Measurements from ENCODE around the gene STAMBP. TPM values are rescaled to one million over a fixed set of nuclear protein-coding genes. Genes with fewer than 3 reads are reported as not detected.

Gene STAMBP
- total RNA-seq, 4 donors from 2014 or later, result 22.7 to 1,127 (median 37.3) TPM

GRCh38 chr2:73850009-73850408 is 21.2 kb downstream of the STAMBP start:
- in situ Hi-C loops (cut with MboI; ENCODE audit: low pct_ligation_motif_present in 1 of 4, low pct_unique_long_range_greater_than_20kb in 1 of 4, low sequenced_read_pairs in 3 of 4), result no loop called here
- Histone ChIP-seq H3K27me3 (no peaks in the 10 kb centered on the region), H3K4me1 (peaks cover 0 to 15% (median 6%) of the 10 kb centered on the region in 4 donors), H3K4me3 (no peak overlapping the region), H3K36me3 (peaks cover 0 to 71% (median 21%) of the 10 kb centered on the region in 4 donors), H3K9me3 (no peaks in the 10 kb centered on the region), H3K27ac (peak overlapping the region in 3 of 4 donors; percentile 38 to 61 (median 56))
- TF ChIP-seq CTCF (IDR thresholded peaks at IDR 0.05) (no peak), EP300 (IDR thresholded peaks at IDR 0.05; ENCODE audit: low read depth) (no peak), POLR2AphosphoS5 (IDR thresholded peaks at IDR 0.05) (no peak), POLR2A (IDR thresholded peaks at IDR 0.05) (no peak)
- intact Hi-C loops (cut with DNase I; ENCODE audit: low total_unique reads), result no loop called here
- WGBS, 2 donors (ENCODE audit: low coverage in 1 of 2), result 76% methylated on average over 2 of the region's 2 CpGs; no CpG with 5 or more reads in 1 of the 2 donors
- DNase-seq, result no peak

GRCh38 chr2:73851274-73851673 is 22.5 kb downstream of the STAMBP start:
- H3K4me1 ChIP-seq, result peaks cover 0 to 15% (median 6%) of the 10 kb centered on the region in 4 donors
- peak overlapping the region; percentile 37 to 61 (median 47) for H3K27ac ChIP-seq
- WGBS, 2 donors (ENCODE audit: low coverage in 1 of 2), result 21 to 52% methylated on average over 3 of the region's 3 CpGs
- H3K36me3 ChIP-seq, result peaks cover 0 to 67% (median 22%) of the 10 kb centered on the region in 4 donors
- H3K4me3 ChIP-seq, result no peak overlapping the region
- intact Hi-C loops (cut with DNase I; ENCODE audit: low total_unique reads) (no loop called here), in situ Hi-C loops (cut with MboI; ENCODE audit: low pct_ligation_motif_present in 1 of 4, low pct_unique_long_range_greater_than_20kb in 1 of 4, low sequenced_read_pairs in 3 of 4) (no loop called here)
- TF ChIP-seq CTCF (IDR thresholded peaks at IDR 0.05) (peak in 3 of 5 experiments; percentile 25 to 71 (median 37)), EP300 (IDR thresholded peaks at IDR 0.05; ENCODE audit: low read depth) (no peak), POLR2A (IDR thresholded peaks at IDR 0.05) (no peak), POLR2AphosphoS5 (IDR thresholded peaks at IDR 0.05) (no peak)
- peak; percentile 53 for DNase-seq
- H3K27me3 ChIP-seq, result no peaks in the 10 kb centered on the region
- H3K9me3 ChIP-seq, result no peaks in the 10 kb centered on the region

GRCh38 chr2:73852020-73852419 is 23.3 kb downstream of the STAMBP start:
- peak overlapping the region in 2 of 4 donors; percentile 56 to 61 for H3K27ac ChIP-seq
- no peaks in the 10 kb centered on the region for H3K27me3 ChIP-seq
- H3K36me3 ChIP-seq, result peaks cover 0 to 65% (median 19%) of the 10 kb centered on the region in 4 donors
- no peak for DNase-seq
- H3K9me3 ChIP-seq, result no peaks in the 10 kb centered on the region
- H3K4me3 ChIP-seq, result no peak overlapping the region
- TF ChIP-seq POLR2A (IDR thresholded peaks at IDR 0.05) (no peak), POLR2AphosphoS5 (IDR thresholded peaks at IDR 0.05) (no peak), EP300 (IDR thresholded peaks at IDR 0.05; ENCODE audit: low read depth) (no peak), CTCF (IDR thresholded peaks at IDR 0.05) (no peak)
- intact Hi-C loops (cut with DNase I; ENCODE audit: low total_unique reads) (no loop called here), in situ Hi-C loops (cut with MboI; ENCODE audit: low pct_ligation_motif_present in 1 of 4, low pct_unique_long_range_greater_than_20kb in 1 of 4, low sequenced_read_pairs in 3 of 4) (no loop called here)
- H3K4me1 ChIP-seq, result peaks cover 0 to 15% (median 6%) of the 10 kb centered on the region in 4 donors

- intact Hi-C loops (cut with DNase I; ENCODE audit: low total_unique reads), result no loop called here
- DNase-seq, result no peak
- H3K4me3 ChIP-seq, result no peak overlapping the region
- in situ Hi-C loops (cut with MboI; ENCODE audit: low pct_ligation_motif_present in 1 of 4, low pct_unique_long_range_greater_than_20kb in 1 of 4, low sequenced_read_pairs in 3 of 4), result no loop called here
- no peaks in the 10 kb centered on the region for H3K27me3 ChIP-seq
- no peak overlapping the region for H3K27ac ChIP-seq
- H3K9me3 ChIP-seq, result no peaks in the 10 kb centered on the region
- peaks cover 0 to 44% (median 14%) of the 10 kb centered on the region in 4 donors for H3K36me3 ChIP-seq
- TF ChIP-seq EP300 (IDR thresholded peaks at IDR 0.05; ENCODE audit: low read depth) (no peak), POLR2A (IDR thresholded peaks at IDR 0.05) (no peak), CTCF (IDR thresholded peaks at IDR 0.05) (no peak), POLR2AphosphoS5 (IDR thresholded peaks at IDR 0.05) (no peak)
- H3K4me1 ChIP-seq, result peaks cover 0 to 14% (median 6%) of the 10 kb centered on the region in 4 donors
- 91% methylated on average over 2 of the region's 2 CpGs; no CpG with 5 or more reads in 1 of the 2 donors for WGBS, 2 donors (ENCODE audit: low coverage in 1 of 2)
These were observed 26.8 kb downstream of the STAMBP start for GRCh38 chr2:73855526-73855925.
